ENCODE results near the gene ALDH7A1. TPM values are rescaled to one million over a fixed set of nuclear protein-coding genes. Genes with fewer than 3 reads are reported as not detected.

Gene ALDH7A1
- total RNA-seq, 1 donor from 2014 or later = 44.2 TPM

GRCh38 chr5:126589536-126590297 lies 5.3 kb downstream of the ALDH7A1 start:
- TF ChIP-seq, protein P1, sequence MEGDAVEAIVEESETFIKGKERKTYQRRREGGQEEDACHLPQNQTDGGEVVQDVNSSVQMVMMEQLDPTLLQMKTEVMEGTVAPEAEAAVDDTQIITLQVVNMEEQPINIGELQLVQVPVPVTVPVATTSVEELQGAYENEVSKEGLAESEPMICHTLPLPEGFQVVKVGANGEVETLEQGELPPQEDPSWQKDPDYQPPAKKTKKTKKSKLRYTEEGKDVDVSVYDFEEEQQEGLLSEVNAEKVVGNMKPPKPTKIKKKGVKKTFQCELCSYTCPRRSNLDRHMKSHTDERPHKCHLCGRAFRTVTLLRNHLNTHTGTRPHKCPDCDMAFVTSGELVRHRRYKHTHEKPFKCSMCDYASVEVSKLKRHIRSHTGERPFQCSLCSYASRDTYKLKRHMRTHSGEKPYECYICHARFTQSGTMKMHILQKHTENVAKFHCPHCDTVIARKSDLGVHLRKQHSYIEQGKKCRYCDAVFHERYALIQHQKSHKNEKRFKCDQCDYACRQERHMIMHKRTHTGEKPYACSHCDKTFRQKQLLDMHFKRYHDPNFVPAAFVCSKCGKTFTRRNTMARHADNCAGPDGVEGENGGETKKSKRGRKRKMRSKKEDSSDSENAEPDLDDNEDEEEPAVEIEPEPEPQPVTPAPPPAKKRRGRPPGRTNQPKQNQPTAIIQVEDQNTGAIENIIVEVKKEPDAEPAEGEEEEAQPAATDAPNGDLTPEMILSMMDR (IDR thresholded peaks at IDR 0.05; ENCODE audit: insufficient read depth, low read length, severe bottlenecking) = no peak
- Histone ChIP-seq H3K4me3 (ENCODE audit: low read depth, low read length) (no peak overlapping the region), H3K36me3 (ENCODE audit: control insufficient read depth, insufficient read depth, low read length) (peaks cover 15% of the 10 kb centered on the region), H3K27me3 (ENCODE audit: control insufficient read depth, insufficient read depth, low read length) (no peaks in the 10 kb centered on the region)
- FAIRE-seq (no peak), DNase-seq (ENCODE audit: low read depth) (no peak)

DNA sequence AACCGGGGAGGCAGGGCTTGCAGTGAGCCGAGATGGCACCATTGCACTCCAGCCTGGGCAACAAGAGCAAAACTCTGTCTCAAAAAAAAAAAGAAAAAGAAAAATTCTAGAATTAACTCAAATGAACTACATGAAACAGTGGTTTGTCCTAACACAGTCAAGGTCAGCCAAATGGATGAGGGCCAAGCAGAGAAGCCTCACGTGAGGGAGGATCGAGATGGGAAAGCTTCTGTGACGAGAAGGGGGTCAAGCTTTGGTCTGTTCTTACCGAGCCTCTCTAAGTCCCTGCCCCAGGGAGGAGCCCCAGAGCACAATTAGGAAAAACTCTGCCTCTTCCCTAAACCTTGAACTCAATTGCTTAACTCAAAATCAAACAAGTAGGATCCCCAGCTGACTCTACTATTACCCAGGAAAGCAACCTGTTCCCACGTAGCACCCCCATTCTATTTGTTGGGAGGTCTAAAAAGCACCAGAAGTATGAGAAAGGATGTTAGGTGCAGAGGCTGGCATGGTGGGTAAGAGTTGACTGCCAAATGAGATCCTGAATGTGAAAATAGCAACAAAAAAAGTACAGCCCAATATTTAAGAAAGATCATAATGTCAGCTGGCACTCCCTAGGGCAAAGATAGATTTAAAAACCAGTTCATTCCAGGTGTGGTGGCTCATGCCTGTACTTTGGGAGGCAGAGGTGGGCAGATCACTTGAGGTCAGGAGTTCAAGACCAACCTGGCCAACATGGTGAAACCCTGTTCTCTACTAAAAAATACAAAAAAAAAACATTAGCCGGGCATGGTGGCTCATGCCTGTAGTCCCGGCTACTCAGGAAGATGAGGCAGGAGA lies 7.2 kb downstream of the ALDH7A1 start:
- TF ChIP-seq, protein P1 (IDR thresholded peaks at IDR 0.05; ENCODE audit: insufficient read depth, low read length, severe bottlenecking) = no peak
- peaks cover 16% of the 10 kb centered on the region for H3K36me3 ChIP-seq (ENCODE audit: control insufficient read depth, insufficient read depth, low read length)
- no peak for DNase-seq (ENCODE audit: low read depth)
- FAIRE-seq = no peak
- H3K4me3 ChIP-seq (ENCODE audit: low read depth, low read length) = no peak overlapping the region
- no peaks in the 10 kb centered on the region for H3K27me3 ChIP-seq (ENCODE audit: control insufficient read depth, insufficient read depth, low read length)

DNA sequence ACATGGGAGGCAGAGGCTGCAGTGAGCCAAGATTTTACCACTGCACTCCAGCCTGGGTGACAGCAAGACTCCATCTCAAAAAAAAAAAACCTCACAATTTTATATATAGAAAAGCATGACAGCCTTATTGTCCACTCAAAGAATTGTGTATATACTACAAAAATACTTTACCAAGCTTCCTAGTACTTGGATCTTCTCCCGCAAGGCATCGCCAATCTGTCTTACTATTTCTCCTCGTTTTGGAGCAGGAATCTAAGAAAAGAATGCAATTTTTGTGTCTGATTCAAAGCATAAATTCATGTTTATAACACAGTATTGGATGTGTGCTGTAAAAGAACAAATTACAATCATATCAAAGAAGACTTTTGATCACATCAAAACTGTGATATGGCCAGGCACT lies 11.3 kb downstream of the ALDH7A1 start:
- no peak for FAIRE-seq
- no peak for DNase-seq (ENCODE audit: low read depth)

GRCh38 chr5:126579716-126580115 lies 15.3 kb downstream of the ALDH7A1 start:
- FAIRE-seq = no peak

More for the DNA sequence above, 11.3 kb downstream of the ALDH7A1 start:
- H3K27me3 ChIP-seq (ENCODE audit: control insufficient read depth, insufficient read depth, low read length) = no peaks in the 10 kb centered on the region
- peaks cover 14% of the 10 kb centered on the region for H3K36me3 ChIP-seq (ENCODE audit: control insufficient read depth, insufficient read depth, low read length)
- TF ChIP-seq, protein P1 (IDR thresholded peaks at IDR 0.05; ENCODE audit: insufficient read depth, low read length, severe bottlenecking) = no peak
- no peak overlapping the region for H3K4me3 ChIP-seq (ENCODE audit: low read depth, low read length)

GRCh38 chr5:126577415-126577814 lies 17.6 kb downstream of the ALDH7A1 start:
- peaks cover 9% of the 10 kb centered on the region for H3K36me3 ChIP-seq (ENCODE audit: control insufficient read depth, insufficient read depth, low read length)
- H3K4me3 ChIP-seq (ENCODE audit: low read depth, low read length) = no peak overlapping the region
- TF ChIP-seq, protein P1 (IDR thresholded peaks at IDR 0.05; ENCODE audit: insufficient read depth, low read length, severe bottlenecking) = no peak
- DNase-seq (ENCODE audit: low read depth) (no peak), FAIRE-seq (no peak)
- H3K27me3 ChIP-seq (ENCODE audit: control insufficient read depth, insufficient read depth, low read length) = no peaks in the 10 kb centered on the region

More at GRCh38 chr5:126579716-126580115, 15.3 kb downstream of the ALDH7A1 start:
- no peak overlapping the region for H3K4me3 ChIP-seq (ENCODE audit: low read depth, low read length)
- H3K36me3 ChIP-seq (ENCODE audit: control insufficient read depth, insufficient read depth, low read length) = peaks cover 8% of the 10 kb centered on the region
- no peak for DNase-seq (ENCODE audit: low read depth)
- H3K27me3 ChIP-seq (ENCODE audit: control insufficient read depth, insufficient read depth, low read length) = no peaks in the 10 kb centered on the region
- TF ChIP-seq, protein P1 (IDR thresholded peaks at IDR 0.05; ENCODE audit: insufficient read depth, low read length, severe bottlenecking) = no peak

All from bronchial epithelial cell (primary cell).